Activated CD8-positive, alpha-beta memory T cell treated with anti-CD3 and anti-CD28 coated beads, Interleukin-2, amount 50 U/mL, for 1 hour (primary cell): ENCODE data around the gene DOCK9.

Experiments used
- DNase-seq: peaks from one replicate; pipeline ENCODE4 v3.0.0-alpha.2; 2020; ENCODE audit errors: extremely low read depth

Gene DOCK9

DNA sequence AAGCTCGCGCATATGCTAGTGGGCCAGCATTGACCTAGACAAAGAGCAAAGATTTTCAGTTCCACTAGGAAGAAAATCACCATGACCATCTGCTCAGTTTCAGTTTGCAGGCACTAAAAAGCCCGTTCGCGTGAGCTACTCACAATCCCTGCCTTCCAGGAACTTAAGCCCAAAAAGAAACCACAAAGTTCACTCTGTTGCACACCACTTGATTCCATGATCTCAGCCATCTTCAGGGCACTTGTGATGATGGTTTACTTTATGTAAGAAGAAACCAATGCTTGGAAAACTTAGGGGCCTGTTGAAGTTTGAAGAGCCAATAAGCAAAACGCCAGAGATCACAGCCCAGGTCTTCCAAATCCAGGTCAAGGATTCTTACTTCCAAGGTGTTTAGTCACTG is 180.4 kb downstream of the DOCK9 start:
- DNase-seq: no peak

DNA sequence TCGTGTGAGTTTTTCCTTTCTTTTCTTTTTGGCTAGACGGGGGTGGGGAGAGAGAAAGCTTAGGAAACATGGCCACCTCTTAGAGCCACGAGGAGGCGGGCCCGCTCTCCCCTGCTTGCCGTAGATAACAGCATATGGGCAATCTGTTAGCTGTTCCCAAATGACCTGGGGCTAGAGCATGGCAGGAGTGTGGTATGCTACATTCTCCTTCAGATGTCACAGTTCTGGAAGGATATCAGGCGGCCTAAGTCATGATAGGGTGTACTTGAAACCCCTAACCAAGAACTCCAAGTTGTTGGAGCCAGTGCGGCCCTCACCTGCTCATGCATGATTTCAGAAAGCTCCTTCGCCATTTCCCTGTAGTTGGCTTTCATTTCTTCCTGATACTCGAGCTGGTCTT is 181.1 kb downstream of the DOCK9 start:
- no peak for DNase-seq

DNA sequence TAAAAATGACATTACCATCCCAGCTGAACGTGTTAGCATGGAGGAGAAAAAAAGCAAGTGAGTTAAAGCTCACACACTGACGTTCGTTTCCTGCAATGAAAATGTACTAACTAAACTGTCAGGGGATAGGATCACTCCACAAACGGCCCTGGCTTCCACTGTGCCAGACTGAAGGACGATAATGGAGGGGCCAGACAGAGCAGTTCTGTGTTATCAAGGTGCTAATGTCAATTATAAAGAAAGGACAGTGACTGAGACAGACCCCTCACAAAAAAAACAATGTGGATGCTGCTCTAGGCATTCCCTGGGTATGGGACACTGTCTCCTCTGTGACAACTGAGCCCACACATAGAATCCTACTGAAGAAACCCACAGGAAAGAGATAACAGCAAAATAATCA is 181.7 kb downstream of the DOCK9 start:
- no peak for DNase-seq

DNA sequence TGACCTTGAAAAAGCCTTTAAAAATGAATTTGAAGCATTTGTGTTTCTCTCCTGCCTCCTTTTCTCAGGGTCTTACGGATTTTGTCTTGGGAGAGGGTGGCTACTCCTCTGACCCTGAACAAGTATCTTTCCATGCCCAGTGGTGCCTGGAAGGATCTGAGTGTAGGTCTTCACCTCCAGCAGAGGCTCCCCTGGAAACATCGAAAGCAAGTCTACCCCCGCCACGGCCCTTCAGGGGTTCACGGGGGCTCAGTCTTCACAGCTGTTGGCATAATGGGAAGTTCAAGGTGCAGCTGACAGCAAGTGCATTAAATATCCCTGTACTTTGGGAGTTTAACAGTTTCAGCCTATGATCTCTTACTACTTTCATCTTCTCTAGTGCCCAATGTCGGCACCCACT is 182.6 kb downstream of the DOCK9 start:
- DNase-seq: no peak

DNA sequence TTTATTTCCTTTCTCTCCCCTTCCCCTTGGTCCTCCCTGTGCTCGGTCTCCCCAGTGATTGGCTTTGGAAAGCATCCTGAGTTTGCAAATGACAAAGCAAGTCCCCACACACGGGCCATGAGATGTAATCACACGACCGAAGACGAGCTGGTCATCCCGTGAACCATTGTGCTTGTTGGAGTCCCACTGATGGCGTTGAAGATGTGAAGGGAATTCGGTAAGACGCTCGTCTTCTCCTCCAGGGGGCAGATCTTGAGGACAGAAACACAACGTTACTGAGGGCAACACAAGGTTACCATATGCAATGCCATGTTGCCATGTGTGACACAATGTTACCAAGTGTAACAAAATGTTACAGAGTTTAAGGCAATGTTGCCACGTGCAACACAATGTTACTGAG is 183.4 kb downstream of the DOCK9 start:
- DNase-seq: no peak

DNA sequence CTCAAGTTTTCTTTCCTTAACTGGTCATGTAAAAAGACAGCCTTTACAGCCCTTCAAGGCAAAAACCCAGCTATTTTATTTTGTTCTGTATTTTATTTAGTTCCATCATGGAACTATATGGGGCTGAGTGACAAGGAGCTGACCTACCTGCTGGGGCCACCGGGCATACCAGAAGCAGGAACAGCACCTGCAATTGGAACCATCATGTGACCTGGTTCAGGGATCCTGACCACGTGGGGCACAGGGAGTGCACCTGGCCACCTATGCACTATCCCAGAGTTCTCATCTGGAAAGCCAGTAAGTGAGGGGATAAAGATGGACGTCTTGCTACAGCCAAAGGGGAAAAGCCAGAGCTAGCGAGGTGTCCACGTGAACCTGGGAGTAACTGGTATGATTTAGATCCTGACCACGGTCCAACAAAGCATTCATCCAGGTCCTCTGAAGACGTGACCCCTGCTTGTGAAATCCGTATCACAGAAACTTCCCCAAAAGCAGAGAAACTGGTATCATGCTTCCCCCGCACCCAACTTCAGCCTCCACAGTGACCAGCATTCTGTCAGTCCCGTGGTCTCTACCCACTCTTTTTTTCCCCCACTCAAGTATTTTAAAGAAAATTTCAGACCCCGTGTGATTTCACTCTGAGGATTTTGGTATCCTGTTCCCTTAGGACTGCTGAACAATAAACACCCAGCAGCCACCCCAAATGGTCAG is 184.9 kb downstream of the DOCK9 start:
- DNase-seq: no peak

DNA sequence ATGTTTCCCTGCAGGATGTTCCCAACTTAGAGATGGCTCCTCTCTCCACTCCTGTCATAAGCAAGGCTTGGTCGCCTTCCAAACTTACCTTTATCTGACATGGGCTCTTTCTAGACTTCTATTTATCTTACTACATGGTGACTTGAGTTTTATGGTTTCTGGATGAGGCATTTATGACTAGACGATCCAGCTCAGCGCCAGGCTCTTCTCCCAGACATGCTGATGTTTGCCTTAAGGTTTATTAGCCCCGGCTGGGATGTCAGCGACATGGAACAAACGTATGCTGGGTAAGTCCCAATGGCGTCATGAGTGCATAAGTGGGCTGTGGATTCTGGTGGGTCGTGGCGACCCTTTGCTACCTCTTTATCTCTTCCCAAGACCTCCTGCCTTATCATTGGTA is 185.5 kb downstream of the DOCK9 start:
- DNase-seq: no peak

DNA sequence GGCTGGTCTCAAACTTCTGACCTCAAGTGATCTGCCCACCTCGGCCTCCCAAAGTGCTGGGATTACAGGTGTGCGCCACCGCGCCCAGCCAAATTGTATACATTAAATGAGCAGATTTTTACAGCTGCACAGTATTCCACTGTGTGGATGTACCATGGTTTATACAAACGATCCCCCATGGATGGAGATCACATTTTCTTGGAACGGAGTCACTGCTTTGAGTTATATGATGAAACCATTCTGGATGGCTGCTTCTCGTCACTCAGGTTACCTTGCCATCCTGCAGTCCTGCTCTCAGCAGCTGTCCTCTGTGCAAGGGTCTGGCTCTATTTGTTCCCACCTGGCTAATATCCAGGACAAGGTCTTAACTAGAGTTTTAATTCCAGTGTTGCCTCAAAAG is 186.3 kb downstream of the DOCK9 start:
- DNase-seq: no peak

DNA sequence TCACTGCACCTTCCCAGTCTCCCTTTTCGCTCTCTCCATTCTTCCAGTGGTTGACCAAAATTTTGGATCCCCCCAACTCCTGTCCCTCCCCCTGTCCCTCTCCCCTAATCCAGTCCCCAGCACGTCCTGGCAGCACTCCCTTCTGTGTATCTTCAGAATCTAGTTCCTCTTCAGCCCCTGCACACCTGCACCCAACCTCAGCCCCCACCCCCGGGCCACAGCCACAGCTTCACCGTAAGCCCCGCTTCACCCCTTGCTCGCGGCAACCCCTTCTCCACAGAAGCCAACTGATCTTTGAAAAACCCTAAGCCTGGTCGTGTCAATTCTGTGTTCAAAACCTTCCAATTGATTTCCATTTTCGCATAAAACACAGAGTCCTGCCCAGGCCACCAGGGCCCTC is 189.9 kb downstream of the DOCK9 start:
- DNase-seq: no peak

DNA sequence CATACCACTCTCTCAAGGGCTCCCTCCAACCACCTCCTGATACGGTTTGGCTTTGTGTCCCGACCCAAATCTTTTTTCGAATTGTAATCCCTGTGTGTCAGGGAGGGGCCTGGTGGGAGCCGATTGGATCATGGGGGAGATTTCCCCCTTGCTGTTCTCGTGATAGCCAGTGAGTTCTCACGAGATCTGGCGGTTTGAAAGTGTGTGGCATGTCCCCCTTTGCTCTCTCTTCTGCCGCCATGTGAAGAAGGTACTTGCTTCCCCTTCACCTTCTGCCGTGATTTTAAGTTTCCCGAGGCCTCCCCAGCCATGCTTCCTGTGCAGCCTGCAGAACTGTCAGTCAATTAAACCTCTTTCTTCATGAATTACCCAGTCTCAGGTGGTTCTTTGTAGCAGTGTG is 190.7 kb downstream of the DOCK9 start:
- DNase-seq: no peak

DNA sequence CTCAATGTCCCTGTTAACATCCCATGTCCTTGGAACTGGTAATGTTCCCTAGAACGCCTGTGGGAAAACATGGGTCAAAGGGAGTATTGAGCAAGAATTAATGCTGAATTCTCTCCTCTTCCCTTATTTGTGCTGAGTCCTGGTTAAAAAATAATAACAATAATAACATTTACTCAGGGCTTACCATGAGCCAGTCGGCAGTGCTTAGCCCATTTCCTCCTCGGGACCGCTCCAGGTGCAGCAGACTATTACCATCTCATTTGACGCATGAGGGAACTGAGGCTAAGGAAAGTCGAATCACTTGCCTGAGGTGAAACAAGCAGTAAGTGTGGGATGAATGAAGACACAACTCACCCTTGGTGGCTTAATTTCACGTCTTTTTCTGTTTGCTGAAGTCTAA is 191.8 kb downstream of the DOCK9 start:
- no peak for DNase-seq

DNA sequence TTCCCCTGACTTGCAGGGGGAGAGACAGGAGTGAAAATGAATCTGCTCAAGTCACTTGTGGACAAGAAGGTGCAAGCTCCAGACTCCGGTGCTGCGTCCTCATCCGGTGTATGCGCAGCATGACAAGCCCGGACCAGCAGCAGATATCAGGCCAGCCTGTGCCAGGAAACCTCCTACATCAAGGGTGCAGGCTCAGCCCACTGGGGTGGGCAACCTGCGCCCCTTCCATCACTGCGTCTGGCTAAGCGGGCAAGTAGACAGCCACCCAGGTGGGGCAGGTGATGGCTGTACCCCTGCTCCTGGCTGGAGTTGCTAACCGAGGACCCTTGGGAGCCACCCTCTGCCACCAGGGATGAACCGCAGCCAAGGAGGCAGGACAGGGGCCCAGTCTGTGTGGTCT is 192.5 kb downstream of the DOCK9 start:
- no peak for DNase-seq

DNA sequence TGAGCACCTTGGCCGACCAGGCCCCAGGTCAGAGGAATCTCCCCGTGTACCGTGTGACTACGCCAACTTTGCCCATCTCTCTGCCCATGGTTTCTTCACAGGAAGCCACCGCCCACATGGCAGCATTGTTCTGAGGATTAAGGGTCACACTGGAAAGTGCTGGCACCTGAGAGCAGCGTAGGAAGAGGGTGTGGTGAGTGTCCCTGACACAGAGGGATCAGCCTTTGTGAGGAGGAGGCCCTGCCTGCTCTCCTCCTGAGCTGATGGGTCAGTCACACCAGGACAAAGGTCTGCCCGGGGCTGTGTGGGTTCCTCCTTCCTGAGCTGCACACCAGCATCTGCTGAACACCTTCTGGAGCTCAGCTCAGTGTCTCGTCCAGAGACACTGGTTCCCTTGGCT is 193.2 kb downstream of the DOCK9 start:
- no peak for DNase-seq

DNA sequence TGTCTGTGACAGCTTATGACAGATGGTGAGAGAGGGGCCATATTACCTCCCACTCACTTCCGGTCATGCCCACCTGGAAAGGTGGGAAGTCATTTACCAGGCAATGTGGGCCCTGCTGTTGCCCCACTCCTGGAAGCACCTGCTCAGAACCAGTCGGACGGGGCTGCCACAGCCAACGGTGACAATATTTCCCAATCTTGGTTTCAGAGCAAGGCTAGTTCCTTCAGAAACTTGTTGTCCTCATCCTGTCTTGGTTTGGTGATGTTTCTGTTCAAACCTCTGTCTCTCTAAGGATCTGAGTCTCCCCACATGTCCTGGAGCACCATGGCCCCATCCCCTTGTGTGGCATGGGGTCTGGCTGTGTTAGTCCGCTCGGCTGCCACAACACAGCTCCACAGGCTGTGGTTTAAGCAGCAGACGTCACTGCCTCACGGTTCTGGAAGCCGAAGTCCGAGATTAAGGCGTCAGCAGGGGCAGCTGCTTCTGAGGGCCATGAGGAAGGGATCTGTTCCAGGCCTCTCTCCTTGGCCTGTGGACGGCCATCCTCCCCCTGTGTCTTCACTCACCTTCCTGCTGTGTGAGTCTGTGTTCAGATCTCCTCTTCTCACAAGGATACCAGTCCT is 193.9 kb downstream of the DOCK9 start:
- no peak for DNase-seq

DNA sequence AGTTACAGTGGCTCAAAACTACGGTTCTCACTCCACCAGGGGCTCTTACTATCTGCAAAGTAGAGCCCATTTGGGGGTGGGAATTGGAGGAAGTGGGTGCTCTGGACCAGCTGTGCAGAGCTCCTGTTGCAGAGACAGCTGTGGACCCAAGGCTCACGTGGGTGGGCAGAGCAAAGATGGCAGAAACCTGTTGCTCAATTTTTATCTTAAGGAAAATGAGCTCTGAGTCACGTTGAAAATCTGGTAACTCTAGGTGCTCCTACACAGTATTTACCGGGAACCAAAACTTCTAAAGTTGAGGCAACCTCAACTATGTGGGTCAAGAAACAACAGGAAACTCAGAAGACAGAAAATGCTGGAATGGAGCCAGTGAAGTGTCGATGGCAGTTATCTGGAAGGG is 195.2 kb downstream of the DOCK9 start:
- no peak for DNase-seq

DNA sequence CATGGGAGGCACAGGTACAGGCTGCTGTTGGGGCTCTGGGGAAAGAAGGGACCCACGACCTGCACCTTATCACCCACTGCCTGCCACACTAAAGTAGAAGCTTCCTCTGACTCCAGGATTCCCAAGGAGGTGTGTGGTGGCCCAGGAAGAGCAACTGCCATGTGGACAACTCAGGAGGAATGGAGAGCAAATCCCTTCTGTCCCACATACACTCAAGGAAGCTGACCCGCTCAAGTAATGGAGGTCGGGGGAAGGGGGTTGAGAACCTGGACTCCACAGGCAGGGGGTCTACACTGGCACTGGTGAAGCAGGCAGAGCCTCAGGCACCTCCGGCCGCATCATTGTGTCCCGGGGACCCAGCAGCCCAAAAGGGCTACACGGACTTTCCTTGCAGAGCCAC is 196.0 kb downstream of the DOCK9 start:
- DNase-seq: no peak

DNA sequence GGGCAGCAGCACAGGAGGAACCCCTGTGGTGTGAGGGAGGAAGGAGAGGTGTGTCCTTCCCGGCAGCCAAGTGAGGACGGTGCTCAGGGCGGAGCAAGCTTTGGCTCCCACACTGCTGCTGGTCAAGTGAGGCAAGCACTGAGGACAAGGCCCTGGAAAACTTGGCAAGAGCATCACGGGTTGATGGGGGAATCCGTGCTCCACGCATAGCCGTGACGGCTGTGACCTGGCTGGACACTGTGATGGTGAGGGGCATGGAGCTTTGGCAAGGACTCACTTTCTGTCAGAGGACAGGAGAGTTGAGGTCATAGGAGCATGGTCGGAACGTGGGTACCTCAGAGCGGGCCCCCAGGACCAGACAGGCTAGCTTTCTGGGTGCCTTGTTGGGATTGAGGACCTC is 196.4 kb downstream of the DOCK9 start:
- no peak for DNase-seq

DNA sequence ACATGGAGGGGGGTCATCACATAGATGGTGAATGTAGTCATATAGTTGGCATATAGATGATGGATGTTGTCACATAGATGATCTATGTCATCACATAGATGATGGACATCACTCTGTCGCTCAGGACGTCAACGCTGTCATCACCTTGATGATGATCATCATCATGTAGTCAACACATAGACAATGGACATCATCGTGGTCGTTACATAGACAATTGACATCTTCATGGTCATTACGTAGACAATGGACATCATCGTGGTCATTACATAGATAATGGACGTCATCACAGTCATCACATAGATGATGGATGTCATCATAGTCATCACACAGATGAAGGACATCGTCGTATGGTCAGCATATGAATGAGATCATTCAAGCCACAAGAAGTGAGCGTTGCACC is 196.8 kb downstream of the DOCK9 start:
- DNase-seq: no peak

DNA sequence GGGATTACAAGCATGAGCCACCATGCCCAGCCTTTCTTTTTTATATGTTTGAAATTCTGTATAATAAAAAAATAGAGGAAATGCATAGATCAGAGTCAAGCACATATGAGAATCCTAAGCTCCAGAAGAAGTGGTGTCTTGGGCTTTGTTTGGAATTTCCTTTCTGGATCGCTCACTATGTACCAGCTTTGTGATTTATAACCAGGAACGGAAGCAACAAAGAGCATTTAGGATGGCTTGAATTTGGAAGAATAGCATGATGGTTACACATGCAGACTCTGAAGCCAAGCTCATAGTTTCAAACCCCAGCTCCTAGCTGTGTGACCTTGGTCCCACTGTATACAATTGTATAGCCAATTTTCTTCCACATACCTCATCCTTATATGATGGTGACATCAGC is 197.4 kb downstream of the DOCK9 start:
- DNase-seq: no peak

DNA sequence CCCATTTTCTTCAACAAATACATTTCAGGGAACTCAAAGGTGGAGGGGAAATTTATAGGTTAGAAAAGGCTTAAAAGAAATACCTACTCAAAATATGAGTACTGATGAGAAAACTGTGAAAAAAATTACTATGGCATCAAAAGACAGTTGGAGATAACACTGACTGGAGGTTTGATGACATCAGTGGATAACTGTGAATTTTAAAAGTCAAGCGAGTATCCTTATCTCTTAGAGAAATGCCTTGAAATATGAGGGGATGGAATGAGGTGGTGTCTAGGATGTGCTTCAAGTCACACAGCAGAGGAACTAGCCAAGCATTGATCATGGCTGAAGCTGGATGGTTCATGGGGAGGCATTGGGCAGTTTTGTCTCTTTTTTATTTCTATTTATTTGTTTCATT is 198.2 kb downstream of the DOCK9 start:
- no peak for DNase-seq

DNA sequence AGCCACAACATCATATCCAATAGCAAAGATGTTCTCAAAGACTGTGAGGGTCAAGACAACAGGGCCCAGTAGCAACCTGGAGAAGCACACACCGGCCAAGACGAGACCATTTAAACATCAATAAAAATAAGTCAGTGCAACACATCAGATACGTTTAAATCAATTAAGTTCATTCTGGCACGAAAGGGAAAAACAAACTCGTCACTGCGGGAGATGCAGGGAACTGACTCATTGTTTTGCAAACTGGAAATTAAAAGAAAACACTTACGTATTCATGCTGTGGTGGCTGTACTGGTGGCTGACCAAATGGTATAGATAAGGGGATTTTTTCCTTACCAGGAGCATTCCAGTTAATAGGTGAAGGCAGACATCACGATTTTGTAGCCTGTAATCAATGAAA is 199.1 kb downstream of the DOCK9 start:
- DNase-seq: no peak

DNA sequence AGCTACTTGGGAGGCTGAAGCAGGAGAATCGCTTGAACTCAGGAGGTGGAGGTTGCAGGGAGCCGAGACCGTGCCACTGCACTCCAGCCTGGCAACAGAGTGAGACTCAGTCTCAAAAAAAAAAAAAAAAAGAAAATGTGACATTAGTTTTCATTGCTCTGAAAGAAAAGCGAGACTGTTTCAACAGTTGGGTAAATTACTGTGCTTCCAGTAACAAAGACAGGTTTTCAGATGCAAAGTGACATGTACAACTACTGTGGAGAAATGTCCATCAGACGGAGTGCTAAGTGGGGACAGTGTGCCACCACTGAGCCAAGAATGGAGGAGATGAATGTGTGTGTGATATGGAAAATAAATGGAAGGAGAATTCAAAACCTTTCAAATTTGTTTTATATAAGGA is 201.2 kb downstream of the DOCK9 start:
- DNase-seq: no peak

DNA sequence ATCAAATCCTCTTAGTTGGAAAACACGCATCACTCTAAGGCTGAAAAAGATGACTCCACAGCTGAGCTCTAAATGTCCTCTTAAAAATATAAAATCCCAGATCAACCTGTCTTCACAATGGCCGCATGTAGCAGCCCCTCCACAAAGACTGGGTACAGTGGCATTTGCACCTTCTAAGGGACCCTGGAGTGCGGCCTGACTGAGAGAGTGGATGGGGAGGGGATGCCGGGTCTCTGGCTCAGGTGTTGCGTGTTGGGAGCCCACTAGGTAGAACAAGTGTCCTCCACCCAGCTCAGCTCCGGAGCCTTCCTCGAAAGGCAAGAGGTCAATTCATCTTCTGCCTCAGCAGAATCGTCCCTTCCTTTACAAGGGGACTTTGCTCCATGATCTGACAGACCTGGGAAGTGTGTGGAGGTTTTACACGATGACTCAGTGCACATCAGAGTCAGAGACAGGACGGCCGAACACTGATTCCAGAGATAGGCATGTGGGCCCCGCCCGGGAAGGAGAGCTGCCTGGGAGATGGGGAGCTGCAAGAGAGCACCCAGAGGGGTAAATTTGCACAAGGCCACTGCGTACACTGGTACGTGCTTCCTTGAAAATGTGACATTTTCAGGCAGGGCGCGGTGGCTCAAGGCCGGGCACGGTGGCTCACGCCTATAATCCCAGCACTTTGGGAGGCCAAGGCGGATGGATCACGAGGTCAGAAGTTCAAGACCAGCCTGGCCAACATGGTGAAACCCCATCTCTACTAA is 201.8 kb downstream of the DOCK9 start:
- no peak for DNase-seq
